ENCODE results near the gene C10orf143.

- TF ChIP-seq TCF7L2 (IDR thresholded peaks at IDR 0.05; ENCODE audit: borderline replicate concordance, low read depth, low read length) (no peak), ZNF350 (tag by site-specific recombination; IDR thresholded peaks at IDR 0.05) (no peak), ZNF530 (tag by site-specific recombination; IDR thresholded peaks at IDR 0.05; ENCODE audit: low read depth) (no peak), ZNF660 (tag by site-specific recombination; IDR thresholded peaks at IDR 0.05) (no peak), ZNF19 (tag by site-specific recombination; IDR thresholded peaks at IDR 0.05; ENCODE audit: low read depth) (no peak), ZNF37A (tag by site-specific recombination; IDR thresholded peaks at IDR 0.05) (no peak), ZNF114 (tag by site-specific recombination; IDR thresholded peaks at IDR 0.05) (no peak), ZNF366 (tag by site-specific recombination; conservative IDR thresholded peaks at IDR 0.05) (no peak)
- TF ChIP-seq, protein P1, sequence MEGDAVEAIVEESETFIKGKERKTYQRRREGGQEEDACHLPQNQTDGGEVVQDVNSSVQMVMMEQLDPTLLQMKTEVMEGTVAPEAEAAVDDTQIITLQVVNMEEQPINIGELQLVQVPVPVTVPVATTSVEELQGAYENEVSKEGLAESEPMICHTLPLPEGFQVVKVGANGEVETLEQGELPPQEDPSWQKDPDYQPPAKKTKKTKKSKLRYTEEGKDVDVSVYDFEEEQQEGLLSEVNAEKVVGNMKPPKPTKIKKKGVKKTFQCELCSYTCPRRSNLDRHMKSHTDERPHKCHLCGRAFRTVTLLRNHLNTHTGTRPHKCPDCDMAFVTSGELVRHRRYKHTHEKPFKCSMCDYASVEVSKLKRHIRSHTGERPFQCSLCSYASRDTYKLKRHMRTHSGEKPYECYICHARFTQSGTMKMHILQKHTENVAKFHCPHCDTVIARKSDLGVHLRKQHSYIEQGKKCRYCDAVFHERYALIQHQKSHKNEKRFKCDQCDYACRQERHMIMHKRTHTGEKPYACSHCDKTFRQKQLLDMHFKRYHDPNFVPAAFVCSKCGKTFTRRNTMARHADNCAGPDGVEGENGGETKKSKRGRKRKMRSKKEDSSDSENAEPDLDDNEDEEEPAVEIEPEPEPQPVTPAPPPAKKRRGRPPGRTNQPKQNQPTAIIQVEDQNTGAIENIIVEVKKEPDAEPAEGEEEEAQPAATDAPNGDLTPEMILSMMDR (tag by site-specific recombination; IDR thresholded peaks at IDR 0.05): no peak
- TF ChIP-seq, protein P2, sequence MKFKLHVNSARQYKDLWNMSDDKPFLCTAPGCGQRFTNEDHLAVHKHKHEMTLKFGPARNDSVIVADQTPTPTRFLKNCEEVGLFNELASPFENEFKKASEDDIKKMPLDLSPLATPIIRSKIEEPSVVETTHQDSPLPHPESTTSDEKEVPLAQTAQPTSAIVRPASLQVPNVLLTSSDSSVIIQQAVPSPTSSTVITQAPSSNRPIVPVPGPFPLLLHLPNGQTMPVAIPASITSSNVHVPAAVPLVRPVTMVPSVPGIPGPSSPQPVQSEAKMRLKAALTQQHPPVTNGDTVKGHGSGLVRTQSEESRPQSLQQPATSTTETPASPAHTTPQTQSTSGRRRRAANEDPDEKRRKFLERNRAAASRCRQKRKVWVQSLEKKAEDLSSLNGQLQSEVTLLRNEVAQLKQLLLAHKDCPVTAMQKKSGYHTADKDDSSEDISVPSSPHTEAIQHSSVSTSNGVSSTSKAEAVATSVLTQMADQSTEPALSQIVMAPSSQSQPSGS (tag by site-specific recombination; IDR thresholded peaks at IDR 0.05; ENCODE audit: low read depth): no peak
- TF ChIP-seq, protein P3, sequence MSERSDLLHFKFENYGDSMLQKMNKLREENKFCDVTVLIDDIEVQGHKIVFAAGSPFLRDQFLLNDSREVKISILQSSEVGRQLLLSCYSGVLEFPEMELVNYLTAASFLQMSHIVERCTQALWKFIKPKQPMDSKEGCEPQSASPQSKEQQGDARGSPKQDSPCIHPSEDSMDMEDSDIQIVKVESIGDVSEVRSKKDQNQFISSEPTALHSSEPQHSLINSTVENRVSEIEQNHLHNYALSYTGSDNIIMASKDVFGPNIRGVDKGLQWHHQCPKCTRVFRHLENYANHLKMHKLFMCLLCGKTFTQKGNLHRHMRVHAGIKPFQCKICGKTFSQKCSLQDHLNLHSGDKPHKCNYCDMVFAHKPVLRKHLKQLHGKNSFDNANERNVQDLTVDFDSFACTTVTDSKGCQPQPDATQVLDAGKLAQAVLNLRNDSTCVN (tag by site-specific recombination; optimal IDR thresholded peaks at IDR 0.05): no peak
These were observed 82.2 kb downstream of the C10orf143 start for GRCh38 chr10:130028465-130028819.

All from HEK293 (cell line).